ENCODE results near the gene PRXL2A. TPM values are rescaled to one million over a fixed set of nuclear protein-coding genes. Genes with fewer than 3 reads are reported as not detected.

The PRXL2A gene
- total and polyA plus RNA-seq, 10 of the 15 experiments (the other 5 are each of a cell fraction or from before 2014, with no cell fraction given): 2.8 to 15.6 (median 11.1) TPM

DNA sequence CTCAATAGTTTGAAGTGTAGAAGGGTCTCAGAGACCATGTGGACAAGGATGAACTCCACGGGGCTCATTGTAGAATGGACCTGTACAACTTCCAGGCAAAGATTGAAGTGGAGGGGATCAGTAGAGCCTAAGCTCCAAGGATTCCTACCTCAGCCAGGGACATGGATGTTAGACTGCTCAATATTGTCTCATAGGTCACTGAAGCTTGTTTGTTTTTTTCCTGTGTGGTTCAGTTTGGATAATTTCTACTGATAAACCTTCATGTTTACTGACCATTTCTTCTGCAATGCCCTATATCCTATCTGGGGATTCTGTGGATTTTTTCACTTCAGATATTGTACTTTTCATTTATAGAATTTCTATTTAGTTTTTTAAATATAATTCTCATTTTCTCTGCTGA lies 42.8 kb upstream of the PRXL2A start:
- CTCF ChIA-PET: no interaction called here
- no peak for ATAC-seq
- DNase-seq (ENCODE audit: low read depth, low spot score): no peak
- Histone ChIP-seq H3K79me2 (ENCODE audit: control insufficient read depth, insufficient read depth, low read length) (no peaks in the 10 kb centered on the region), H3K27ac (ENCODE audit: control insufficient read depth, insufficient read depth) (no peak overlapping the region), H2AFZ (ENCODE audit: control insufficient read depth, low read depth, low read length) (no peak overlapping the region), H3K9me3 (replicated peaks; ENCODE audit: control insufficient read depth, insufficient read depth, low read length) (no peaks in the 10 kb centered on the region; the same call in 1 of the 3 replicates), H3K4me3 (no peak overlapping the region), H3K4me2 (ENCODE audit: control insufficient read depth, insufficient read depth) (no peak overlapping the region), H3K9ac (ENCODE audit: control insufficient read depth, insufficient read depth, low read length) (no peak overlapping the region), H3K36me3 (ENCODE audit: control insufficient read depth in 2 of 2, insufficient read depth in 2 of 2, low read length in 1 of 2) (no peaks in the 10 kb centered on the region), H4K20me1 (ENCODE audit: control insufficient read depth, insufficient read depth) (no peaks in the 10 kb centered on the region), H3K27me3 (replicated peaks in 1 of 2; ENCODE audit: control insufficient read depth in 2 of 2, insufficient read depth in 2 of 2, low read length in 1 of 2) (no peaks in the 10 kb centered on the region), H3K4me1 (ENCODE audit: control insufficient read depth, insufficient read depth, low read length) (no peaks in the 10 kb centered on the region)
- in situ Hi-C loops (cut with MboI) (no loop called here), intact Hi-C loops (cut with micrococcal nuclease; ENCODE audit: unreplicated experiment) (no loop called here)
- 30% methylated on average over 1 of the region's 1 CpG for WGBS (ENCODE audit: insufficient coverage, insufficient replicate concordance, low lambda C conversion rate, missing lambda C conversion rate)
- BruUV-seq (replicated peaks): no TSS peak
- RAD21 ChIA-PET (ENCODE audit: unreplicated experiment): no interaction called here
- FAIRE-seq: no peak
- SMC1A ChIA-PET (ENCODE audit: uncharacterized antibody, unreplicated experiment): no interaction called here
- POLR2A ChIA-PET: no interaction called here
- TF ChIP-seq, protein P1, sequence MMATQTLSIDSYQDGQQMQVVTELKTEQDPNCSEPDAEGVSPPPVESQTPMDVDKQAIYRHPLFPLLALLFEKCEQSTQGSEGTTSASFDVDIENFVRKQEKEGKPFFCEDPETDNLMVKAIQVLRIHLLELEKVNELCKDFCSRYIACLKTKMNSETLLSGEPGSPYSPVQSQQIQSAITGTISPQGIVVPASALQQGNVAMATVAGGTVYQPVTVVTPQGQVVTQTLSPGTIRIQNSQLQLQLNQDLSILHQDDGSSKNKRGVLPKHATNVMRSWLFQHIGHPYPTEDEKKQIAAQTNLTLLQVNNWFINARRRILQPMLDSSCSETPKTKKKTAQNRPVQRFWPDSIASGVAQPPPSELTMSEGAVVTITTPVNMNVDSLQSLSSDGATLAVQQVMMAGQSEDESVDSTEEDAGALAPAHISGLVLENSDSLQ (IDR thresholded peaks at IDR 0.05): no peak
- TF ChIP-seq, protein P2, sequence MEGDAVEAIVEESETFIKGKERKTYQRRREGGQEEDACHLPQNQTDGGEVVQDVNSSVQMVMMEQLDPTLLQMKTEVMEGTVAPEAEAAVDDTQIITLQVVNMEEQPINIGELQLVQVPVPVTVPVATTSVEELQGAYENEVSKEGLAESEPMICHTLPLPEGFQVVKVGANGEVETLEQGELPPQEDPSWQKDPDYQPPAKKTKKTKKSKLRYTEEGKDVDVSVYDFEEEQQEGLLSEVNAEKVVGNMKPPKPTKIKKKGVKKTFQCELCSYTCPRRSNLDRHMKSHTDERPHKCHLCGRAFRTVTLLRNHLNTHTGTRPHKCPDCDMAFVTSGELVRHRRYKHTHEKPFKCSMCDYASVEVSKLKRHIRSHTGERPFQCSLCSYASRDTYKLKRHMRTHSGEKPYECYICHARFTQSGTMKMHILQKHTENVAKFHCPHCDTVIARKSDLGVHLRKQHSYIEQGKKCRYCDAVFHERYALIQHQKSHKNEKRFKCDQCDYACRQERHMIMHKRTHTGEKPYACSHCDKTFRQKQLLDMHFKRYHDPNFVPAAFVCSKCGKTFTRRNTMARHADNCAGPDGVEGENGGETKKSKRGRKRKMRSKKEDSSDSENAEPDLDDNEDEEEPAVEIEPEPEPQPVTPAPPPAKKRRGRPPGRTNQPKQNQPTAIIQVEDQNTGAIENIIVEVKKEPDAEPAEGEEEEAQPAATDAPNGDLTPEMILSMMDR (IDR thresholded peaks at IDR 0.05 in 2 of 3, conservative IDR thresholded peaks at IDR 0.05 in 1 of 3; ENCODE audit: control insufficient read depth in 2 of 3, extremely low read depth in 1 of 3, insufficient read depth in 1 of 3, low read depth in 3 of 3, low read length in 3 of 3): no peak
- TF ChIP-seq, protein P3, sequence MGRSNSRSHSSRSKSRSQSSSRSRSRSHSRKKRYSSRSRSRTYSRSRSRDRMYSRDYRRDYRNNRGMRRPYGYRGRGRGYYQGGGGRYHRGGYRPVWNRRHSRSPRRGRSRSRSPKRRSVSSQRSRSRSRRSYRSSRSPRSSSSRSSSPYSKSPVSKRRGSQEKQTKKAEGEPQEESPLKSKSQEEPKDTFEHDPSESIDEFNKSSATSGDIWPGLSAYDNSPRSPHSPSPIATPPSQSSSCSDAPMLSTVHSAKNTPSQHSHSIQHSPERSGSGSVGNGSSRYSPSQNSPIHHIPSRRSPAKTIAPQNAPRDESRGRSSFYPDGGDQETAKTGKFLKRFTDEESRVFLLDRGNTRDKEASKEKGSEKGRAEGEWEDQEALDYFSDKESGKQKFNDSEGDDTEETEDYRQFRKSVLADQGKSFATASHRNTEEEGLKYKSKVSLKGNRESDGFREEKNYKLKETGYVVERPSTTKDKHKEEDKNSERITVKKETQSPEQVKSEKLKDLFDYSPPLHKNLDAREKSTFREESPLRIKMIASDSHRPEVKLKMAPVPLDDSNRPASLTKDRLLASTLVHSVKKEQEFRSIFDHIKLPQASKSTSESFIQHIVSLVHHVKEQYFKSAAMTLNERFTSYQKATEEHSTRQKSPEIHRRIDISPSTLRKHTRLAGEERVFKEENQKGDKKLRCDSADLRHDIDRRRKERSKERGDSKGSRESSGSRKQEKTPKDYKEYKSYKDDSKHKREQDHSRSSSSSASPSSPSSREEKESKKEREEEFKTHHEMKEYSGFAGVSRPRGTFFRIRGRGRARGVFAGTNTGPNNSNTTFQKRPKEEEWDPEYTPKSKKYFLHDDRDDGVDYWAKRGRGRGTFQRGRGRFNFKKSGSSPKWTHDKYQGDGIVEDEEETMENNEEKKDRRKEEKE (IDR thresholded peaks at IDR 0.05): no peak
- TF ChIP-seq DPF2 (IDR thresholded peaks at IDR 0.05) (no peak), CBFB (IDR thresholded peaks at IDR 0.05; ENCODE audit: low read depth) (no peak)

Measured in GM12878 (cell line).